Islet of Langerhans (tissue), 1 donor: ENCODE results near the gene YY1.

ENCODE experiments used
- FAIRE-seq: peaks from one replicate; lab custom pipeline; 2011; peaks lifted over from hg19 to GRCh38; lab: Jason Lieb, UNC

YY1 gene

GRCh38 chr14:100317912-100318808 is 79.2 kb downstream of the YY1 start:
- no peak for FAIRE-seq

GRCh38 chr14:100320157-100320856 is 81.4 kb downstream of the YY1 start:
- FAIRE-seq, result no peak

GRCh38 chr14:100321473-100322137 is 82.7 kb downstream of the YY1 start:
- FAIRE-seq, result no peak

GRCh38 chr14:100322138-100322957 is 83.4 kb downstream of the YY1 start:
- no peak for FAIRE-seq

- no peak for FAIRE-seq
Measured at GRCh38 chr14:100323121-100323941, 84.4 kb downstream of the YY1 start, which contains the start of gene SLC25A47. Gene SLC25A47, plus strand, starts transcription at chr14:100323339. Its CDS starts 76 bp downstream, at chr14:100323415.

GRCh38 chr14:100323942-100324307 is 85.0 kb downstream of the YY1 start:
- no peak for FAIRE-seq

- FAIRE-seq, result no peak
Measured at GRCh38 chr14:100325231-100325632, 86.3 kb downstream of the YY1 start.

GRCh38 chr14:100325958-100326357 is 87.0 kb downstream of the YY1 start:
- no peak for FAIRE-seq

GRCh38 chr14:100327128-100327527 is 88.2 kb downstream of the YY1 start:
- no peak for FAIRE-seq

GRCh38 chr14:100328495-100329163 is 89.7 kb downstream of the YY1 start:
- no peak for FAIRE-seq

GRCh38 chr14:100329233-100330006 is 90.5 kb downstream of the YY1 start:
- FAIRE-seq, result no peak

- FAIRE-seq, result no peak
Measured at GRCh38 chr14:100330007-100330344, 91.0 kb downstream of the YY1 start.

GRCh38 chr14:100330388-100330931 is 91.5 kb downstream of the YY1 start:
- no peak for FAIRE-seq

GRCh38 chr14:100332071-100332639 is 93.2 kb downstream of the YY1 start:
- no peak for FAIRE-seq
